DOHH2 (cell line): ENCODE measurements around the gene ST8SIA6.

Source experiments
- CTCF ChIP-seq: fragments of 200-600 bp; sonication (generic); IDR thresholded peaks from one replicate; pipeline ENCODE4 v1.5.1; 2014; ENCODE audit warnings: antibody characterized with exemption, mild to moderate bottlenecking, low read depth, low read length; ENCODE audit not compliant: poor library complexity, severe bottlenecking
- EZH2phosphoT487 ChIP-seq: fragments of 200-600 bp; sonication (generic); IDR thresholded peaks from 2 replicates; pipeline ENCODE4 v1.6.1; 2017; ENCODE audit warnings: borderline replicate concordance, mild to moderate bottlenecking, antibody characterized with exemption, low read length, moderate library complexity, mixed read lengths

GRCh38 chr10:17416442-17417211 is 37.8 kb downstream of the ST8SIA6 start:
- TF ChIP-seq CTCF (no peak), EZH2phosphoT487 (no peak)
